NCI-H2171 treated with DMSO at 0.1 percent for 48 hours (cell line): ENCODE data around the gene RIPOR3.
A peak's percentile ranks its signal among the peaks of the same experiment; 100 is the strongest.
"Not testable (repeated sequence)": the region's sequence is repeated elsewhere in the genome, so short reads cannot be mapped to it uniquely, and the experiment has no call there.

Source experiments
- DNase-seq: peaks from one replicate; lab custom pipeline; 2025; lab: John Stamatoyannopoulos, UW

The RIPOR3 gene

DNA sequence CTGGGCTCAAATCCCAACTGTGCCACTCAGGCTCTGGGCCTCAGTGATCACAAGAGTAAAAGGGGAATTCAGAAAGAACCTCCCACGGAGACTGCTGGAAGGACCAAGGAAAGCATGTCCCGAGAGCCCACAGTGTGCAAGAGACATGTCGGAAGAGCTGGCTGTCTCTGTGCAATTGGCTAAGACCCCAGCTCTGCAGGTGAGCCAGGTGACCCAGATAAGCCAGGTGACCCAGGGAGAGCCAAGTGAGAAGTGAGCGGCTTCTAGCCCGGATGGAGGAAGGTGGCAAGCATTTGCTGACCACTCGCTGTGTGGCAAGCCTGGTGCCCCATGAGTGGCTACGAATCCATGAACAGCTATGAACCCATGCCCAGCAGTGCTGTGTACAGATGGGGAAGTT, 59.1 kb downstream of the RIPOR3 start:
- DNase-seq: no peak

DNA sequence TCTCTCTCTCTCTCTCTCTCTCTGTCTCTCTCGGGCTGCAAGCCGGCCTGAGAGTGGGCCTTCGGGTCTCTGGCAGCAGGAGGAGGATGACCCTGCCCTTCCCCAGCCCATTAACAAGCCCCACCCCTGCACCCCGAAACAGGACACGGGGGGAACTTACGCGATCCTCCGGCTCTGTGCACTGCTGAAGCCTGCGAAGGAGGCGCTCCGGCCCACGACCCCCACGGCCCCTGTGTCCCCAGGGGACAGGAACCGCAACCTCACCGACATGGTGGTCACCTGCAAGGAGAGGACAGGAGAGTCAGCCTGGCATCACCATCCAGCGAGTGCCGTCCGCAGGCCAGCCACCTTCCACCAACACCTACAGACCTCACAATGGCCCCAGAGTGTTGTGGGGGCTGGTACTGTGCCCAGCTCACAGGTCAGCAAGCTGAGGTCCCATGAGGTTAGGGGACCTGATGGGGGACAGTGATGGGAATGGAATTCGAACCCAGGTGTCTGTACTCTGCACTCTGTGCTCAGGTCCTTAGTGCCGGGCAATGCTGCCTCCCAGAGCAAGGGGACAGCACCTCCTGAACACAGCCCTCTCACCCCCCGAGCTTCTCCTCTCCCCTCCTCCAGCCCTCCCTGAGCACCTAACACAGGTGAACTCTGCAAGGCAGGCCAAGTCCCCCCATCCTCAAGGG, 60.6 kb downstream of the RIPOR3 start:
- DNase-seq: no peak

GRCh38 chr20:50629670-50630045, 61.7 kb downstream of the RIPOR3 start:
- no peak for DNase-seq

DNA sequence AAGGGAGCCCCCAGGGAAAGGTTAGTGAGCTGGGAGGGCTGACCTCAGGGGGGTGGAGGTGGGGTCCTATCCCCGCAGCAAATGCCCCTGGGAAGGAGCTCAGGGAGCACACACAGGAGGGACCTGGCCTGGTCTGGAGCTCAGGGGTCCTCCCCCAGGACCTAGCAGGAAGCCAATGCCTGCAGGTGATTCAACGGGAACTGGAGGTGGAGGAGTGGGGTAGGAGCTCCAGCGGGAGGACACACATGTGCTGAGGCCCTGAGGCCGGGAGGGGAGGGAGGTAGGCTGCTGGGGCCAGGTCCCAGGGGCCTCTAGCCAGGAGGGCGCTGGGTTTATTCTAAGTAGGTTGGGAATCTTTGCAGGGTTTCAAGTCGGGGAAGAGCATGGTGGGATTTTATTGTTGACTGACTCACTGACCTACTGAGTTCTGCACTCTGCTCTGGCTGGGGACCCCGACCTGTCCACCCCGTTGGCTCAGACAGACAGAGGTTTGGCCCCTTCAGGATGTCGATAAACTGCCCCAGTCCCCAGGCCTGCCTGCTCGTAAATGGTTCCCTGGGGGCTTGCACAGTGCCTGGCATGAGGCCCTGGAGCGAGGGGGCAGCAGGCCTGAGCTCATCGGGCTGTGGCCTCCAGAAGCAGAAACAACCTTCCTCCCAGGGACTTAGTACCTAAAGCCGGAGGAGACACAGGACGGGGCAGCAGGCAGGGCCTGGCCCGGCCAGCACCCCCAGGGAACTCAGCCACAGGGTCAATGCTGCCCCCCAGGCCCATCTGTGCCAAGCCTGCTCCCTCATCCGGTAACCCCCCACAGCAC, 62.3 kb downstream of the RIPOR3 start:
- DNase-seq: peak; percentile 68

- peak; percentile 94 for DNase-seq
These were observed 63.0 kb downstream of the RIPOR3 start for GRCh38 chr20:50628332-50628731.

- DNase-seq: no peak
These were observed 63.6 kb downstream of the RIPOR3 start for GRCh38 chr20:50627747-50628146.

- peak; percentile 92 for DNase-seq
These were observed 65.2 kb downstream of the RIPOR3 start for GRCh38 chr20:50625986-50626677.

GRCh38 chr20:50624351-50625016, 66.9 kb downstream of the RIPOR3 start:
- DNase-seq: peak; percentile 94

GRCh38 chr20:50621068-50621665, 70.2 kb downstream of the RIPOR3 start:
- no peak for DNase-seq

DNA sequence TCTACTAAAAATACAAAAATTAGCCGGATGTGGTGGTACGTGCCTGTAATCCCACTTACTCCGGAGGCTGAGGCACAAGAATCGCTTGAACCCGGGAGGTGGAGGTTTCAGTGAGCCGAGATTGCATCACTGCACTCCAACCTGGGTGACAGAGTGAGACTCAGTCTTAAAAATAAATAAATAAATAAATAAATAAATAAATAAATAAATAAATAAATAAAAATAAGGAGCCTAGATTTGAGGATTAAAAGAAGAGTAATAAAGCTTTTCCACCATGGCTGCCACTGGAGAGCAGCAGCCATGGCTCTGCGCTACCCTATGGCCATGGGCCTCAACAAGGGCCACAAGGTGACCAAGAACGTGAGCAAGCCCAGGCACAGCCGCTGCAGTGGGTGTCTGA, 70.9 kb downstream of the RIPOR3 start:
- not testable (repeated sequence) for DNase-seq

GRCh38 chr20:50618537-50618936, 72.8 kb downstream of the RIPOR3 start:
- DNase-seq: no peak

GRCh38 chr20:50617022-50617421, 74.3 kb downstream of the RIPOR3 start:
- DNase-seq: no peak

GRCh38 chr20:50615407-50615806, 75.9 kb downstream of the RIPOR3 start:
- DNase-seq: no peak

GRCh38 chr20:50613438-50614169, 77.7 kb downstream of the RIPOR3 start:
- DNase-seq: no peak

DNA sequence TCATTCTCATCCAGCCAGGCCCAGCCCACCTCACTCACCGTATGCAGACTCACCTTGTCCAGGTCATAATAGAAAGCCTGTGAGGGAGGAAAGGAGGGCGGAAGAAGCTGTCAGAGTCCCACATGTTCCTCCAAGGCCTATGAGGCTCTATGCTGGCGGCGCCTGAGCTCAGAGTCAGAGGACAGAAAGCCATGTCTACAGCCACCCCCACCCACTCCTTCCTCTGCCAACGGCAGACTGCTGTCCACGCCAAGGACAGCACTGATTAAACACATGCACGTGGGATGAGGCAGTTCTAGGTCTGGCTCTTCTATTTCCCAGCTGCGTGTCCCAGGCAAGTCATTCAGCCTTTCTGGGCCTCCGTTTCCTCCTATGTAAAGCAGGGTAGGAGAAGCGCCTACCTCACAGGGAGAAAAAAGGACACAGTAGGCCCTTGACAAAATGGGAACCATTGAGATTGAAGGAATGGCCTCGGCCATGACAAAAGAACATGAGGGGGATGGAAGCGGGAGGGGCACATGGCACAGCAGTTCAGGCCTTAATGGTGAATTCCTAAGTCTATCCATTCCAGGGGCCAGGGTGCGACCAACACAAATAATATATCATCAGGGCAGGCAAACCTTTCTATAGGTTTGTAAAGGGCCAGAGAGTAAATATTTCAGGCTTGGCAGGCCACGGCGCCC, 80.1 kb downstream of the RIPOR3 start:
- DNase-seq: no peak

DNA sequence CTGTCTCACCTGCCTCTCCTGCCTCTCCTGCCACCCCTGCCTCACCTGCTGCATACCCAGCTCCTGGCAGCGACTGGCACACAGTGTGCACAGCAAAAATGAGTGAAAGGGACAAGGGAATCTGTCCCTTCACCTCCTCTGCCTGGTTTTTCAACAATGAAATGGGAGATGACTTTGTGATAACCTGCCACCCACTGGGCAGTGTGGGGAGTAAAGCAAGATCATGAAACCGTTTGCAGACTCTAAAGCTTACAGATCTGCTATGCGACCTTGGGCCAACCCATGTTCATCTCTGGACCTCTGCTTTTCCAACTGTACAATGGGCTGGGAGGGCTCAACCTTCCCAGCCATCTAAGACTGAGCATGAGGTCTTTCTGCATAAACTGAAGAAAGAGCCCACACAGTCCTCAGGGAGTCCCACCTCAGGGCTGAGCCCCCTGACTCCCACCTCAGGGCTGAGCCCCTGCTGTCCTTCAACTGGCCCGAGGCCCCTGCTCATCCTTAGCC, 81.1 kb downstream of the RIPOR3 start:
- no peak for DNase-seq

- no peak for DNase-seq
These were observed 81.8 kb downstream of the RIPOR3 start for GRCh38 chr20:50609438-50609989.

DNA sequence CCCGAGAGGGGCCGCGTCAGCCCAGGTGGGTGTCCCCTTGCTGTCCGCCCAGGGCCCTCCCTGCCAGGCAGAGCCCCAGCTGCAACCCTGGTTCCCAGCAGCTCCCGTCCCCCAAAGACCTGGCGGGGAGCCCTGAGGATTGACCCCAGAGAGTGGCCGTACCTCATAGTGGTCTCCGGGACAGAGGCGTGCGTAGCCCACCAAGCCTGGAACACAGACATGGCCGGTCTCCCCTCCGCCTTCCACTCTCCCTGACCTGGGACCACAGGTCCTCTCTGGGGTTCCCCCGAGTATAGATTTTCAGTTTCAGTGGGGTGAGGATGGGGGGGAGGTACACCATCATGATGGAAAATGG, 82.6 kb downstream of the RIPOR3 start:
- no peak for DNase-seq

- DNase-seq: no peak
These were observed 83.2 kb downstream of the RIPOR3 start for GRCh38 chr20:50607850-50608749.
